PC-3 (cell line): ENCODE measurements around the gene CENPC.

ENCODE experiments used
- EZH2 ChIP-seq: fragments of 300-600 bp; sonication (generic); IDR thresholded peaks from one replicate; pipeline ENCODE4 v1.6.1; 2017; ENCODE audit warnings: antibody characterized with exemption, mild to moderate bottlenecking, low read length; ENCODE audit not compliant: unreplicated experiment
- TF ChIP-seq, protein P1 (sequence below): fragments of 300-600 bp; sonication (generic); conservative IDR thresholded peaks from 2 replicates; pipeline ENCODE4 v1.5.1; 2017; ENCODE audit warnings: antibody characterized with exemption, low read depth, mild to moderate bottlenecking, low read length

DNA sequence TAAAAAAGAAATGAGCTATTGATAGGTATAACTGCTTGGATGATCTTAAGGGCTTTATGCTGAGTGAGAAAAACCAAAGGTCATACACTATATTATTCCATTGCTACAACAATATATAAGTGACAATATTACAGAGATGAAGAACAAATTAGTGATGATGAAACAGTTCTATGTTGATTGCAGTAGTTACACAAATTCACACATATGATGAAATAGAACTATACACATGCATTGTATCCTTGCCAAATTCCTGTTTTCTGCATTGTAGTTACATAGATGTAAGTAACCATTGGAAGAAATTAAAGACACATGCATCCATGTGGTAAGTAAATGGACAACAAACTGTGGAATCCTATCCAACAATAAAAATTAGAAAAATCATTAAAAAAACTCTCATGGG is 76.5 kb downstream of the CENPC start:
- TF ChIP-seq, protein P1, sequence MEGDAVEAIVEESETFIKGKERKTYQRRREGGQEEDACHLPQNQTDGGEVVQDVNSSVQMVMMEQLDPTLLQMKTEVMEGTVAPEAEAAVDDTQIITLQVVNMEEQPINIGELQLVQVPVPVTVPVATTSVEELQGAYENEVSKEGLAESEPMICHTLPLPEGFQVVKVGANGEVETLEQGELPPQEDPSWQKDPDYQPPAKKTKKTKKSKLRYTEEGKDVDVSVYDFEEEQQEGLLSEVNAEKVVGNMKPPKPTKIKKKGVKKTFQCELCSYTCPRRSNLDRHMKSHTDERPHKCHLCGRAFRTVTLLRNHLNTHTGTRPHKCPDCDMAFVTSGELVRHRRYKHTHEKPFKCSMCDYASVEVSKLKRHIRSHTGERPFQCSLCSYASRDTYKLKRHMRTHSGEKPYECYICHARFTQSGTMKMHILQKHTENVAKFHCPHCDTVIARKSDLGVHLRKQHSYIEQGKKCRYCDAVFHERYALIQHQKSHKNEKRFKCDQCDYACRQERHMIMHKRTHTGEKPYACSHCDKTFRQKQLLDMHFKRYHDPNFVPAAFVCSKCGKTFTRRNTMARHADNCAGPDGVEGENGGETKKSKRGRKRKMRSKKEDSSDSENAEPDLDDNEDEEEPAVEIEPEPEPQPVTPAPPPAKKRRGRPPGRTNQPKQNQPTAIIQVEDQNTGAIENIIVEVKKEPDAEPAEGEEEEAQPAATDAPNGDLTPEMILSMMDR: no peak
- no peak for TF ChIP-seq EZH2
